Transverse colon (tissue), 4 donors: Measurements from ENCODE around the gene LRRC42. TPM values are rescaled to one million over a fixed set of nuclear protein-coding genes. Genes with fewer than 3 reads are reported as not detected.
A peak's percentile ranks its signal among the peaks of the same experiment; 100 is the strongest.

Source experiments
- DNase-seq: peaks from one replicate; pipeline ENCODE4 v3.0.0-alpha.2; 2019
- H3K27ac ChIP-seq, 4 donors: fragments of 200-600 bp; sonication (generic); 2 replicates each; pipeline ENCODE4 v1.5.1; 2016 to 2018; ENCODE audit warnings: inconsistent platforms in 4 of 4
- H3K27me3 ChIP-seq: fragments of 200-600 bp; sonication (generic); 2 replicates; pipeline ENCODE4 v1.5.1; 2017; ENCODE audit warnings: inconsistent platforms
- H3K36me3 ChIP-seq, 4 donors: fragments of 200-600 bp; sonication (generic); 2 replicates each; pipeline ENCODE4 v1.5.1; 2017 to 2019; ENCODE audit warnings: inconsistent platforms in 4 of 4
- H3K4me1 ChIP-seq, 4 donors: fragments of 200-600 bp; sonication (generic); 2 replicates each; pipeline ENCODE4 v1.5.1; 2017 to 2020; ENCODE audit warnings: inconsistent platforms in 4 of 4
- H3K4me3 ChIP-seq, 4 donors: fragments of 200-600 bp; sonication (generic); 1 replicate in 1 of 4; 2 replicates in 3 of 4; pipeline versions ENCODE4 v1.5.1 to v1.6.1; 2017 to 2019; ENCODE audit warnings: inconsistent platforms in 4 of 4
- H3K9me3 ChIP-seq, 2 donors: fragments of 200-600 bp; sonication (generic); 2 replicates each; pipeline ENCODE4 v1.5.1; 2017 to 2019; ENCODE audit warnings: inconsistent platforms in 2 of 2
- CTCF ChIP-seq, 5 experiments: fragments of 200-600 bp in 3 of 5; fragments of 450-650 bp in 2 of 5; sonication (generic) in 3 of 5; IDR thresholded peaks; 1 replicate in 2 of 5; 2 replicates in 3 of 5; pipeline ENCODE4 v1.5.1; 2016 to 2017; ENCODE audit warnings: antibody characterized with exemption in 5 of 5, inconsistent platforms in 3 of 5, mild to moderate bottlenecking in 2 of 5, moderate library complexity in 1 of 5
- EP300 ChIP-seq: sonication (generic); formaldehyde crosslinking; IDR thresholded peaks from one replicate; pipeline ENCODE4 v1.6.1; 2017; ENCODE audit warnings: antibody characterized with exemption, low read depth
- POLR2A ChIP-seq: fragments of 450-650 bp; IDR thresholded peaks from one replicate; pipeline ENCODE4 v1.6.1; 2016; ENCODE audit warnings: antibody characterized with exemption, mild to moderate bottlenecking, moderate library complexity
- POLR2AphosphoS5 ChIP-seq, 3 donors: sonication (generic); formaldehyde crosslinking; IDR thresholded peaks; one replicate each; pipeline ENCODE4 v1.6.1; 2016; ENCODE audit warnings: antibody characterized with exemption in 3 of 3
- whole genome bisulfite sequencing, 2 donors: methylation state at CpG; one replicate each; pipeline ENCODE4 v1.1.5; 2018; ENCODE audit warnings: low coverage in 1 of 2; 5-methylcytosine and 5-hydroxymethylcytosine counted together
- in situ Hi-C, 4 donors: fragments of 200-750 bp; cut with MboI; loops; one replicate each; pipeline versions ENCODE4 v1.15.0 to v1.15.1; 2017; ENCODE audit warnings: low sequenced_read_pairs in 3 of 4, low pct_ligation_motif_present in 1 of 4, low pct_unique_long_range_greater_than_20kb in 1 of 4
- intact Hi-C: fragments of 100-400 bp; cut with DNase I; formaldehyde crosslinking; loops from one replicate; pipeline ENCODE4 v1.15.1; 2023; ENCODE audit warnings: low total_unique reads
- total RNA-seq, 4 donors: library from RNA; depleted of rRNA; stranded (reverse); fragments of >200 nt; gene quantifications; one replicate each; pipeline ENCODE4 v1.1.0, GENCODE V29; 2016

The LRRC42 gene
- total RNA-seq, 4 donors from 2014 or later: 4.4 to 24.7 (median 17.5) TPM

DNA sequence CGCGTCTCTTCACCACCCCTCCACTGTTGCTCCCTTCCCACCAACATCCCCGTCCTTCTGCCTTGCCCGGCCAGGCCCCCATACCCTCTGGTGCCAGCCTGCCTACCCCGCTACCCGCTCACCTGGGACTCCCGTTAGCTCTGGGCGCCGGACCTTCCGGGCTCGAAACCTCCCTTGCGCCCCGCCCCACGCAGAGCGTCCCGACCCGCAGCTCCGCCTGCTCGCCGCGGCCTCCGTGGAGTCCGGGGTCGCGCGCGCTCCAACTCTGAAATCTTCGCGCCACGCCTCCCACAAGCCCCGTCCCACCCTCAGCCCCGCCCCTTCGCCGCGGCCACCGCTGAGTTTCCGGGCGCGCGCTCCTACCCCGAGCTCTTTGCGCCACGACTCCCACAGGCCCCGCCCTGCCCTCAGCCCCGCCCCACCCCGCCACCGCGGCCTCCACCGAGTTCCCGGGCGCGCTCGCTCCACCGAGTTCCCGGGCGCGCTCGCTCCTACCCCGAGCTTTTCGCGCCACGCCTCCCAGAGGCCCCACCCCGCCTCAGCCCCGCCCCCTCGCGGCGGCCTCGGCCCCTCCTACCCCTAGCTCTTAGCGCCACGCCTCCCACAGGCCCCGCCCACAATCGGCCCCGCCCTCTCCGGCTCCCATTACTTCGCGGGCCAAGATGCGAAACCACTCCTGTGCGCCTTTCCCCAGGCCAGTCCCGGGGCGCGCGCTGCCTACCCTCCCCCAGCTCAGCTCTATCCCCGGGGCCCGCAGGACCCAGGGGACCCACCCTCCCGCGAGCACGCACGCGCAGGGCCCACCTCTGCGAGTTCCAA, 508 bp upstream of the LRRC42 start, which contains the start of gene IFT25:
Gene IFT25 (minus strand): TSS at position 267 of the 819 bp plus-strand sequence. CDS start 5,617 bp downstream, outside the sequence.
- Histone ChIP-seq H3K27me3 (no peaks in the 10 kb centered on the region), H3K27ac (peak within 1 kb of the TSS; percentile 87 to 94 (median 92)), H3K9me3 (no peaks in the 10 kb centered on the region), H3K4me3 (peak within 1 kb of the TSS; percentile 61 to 95 (median 77)), H3K36me3 (no peaks in the 10 kb centered on the region), H3K4me1 (peaks cover 10 to 39% (median 19%) of the 10 kb centered on the region in 4 donors)
- TF ChIP-seq POLR2A: peak; percentile 66
- TF ChIP-seq EP300: no peak
- no peak for TF ChIP-seq CTCF (IDR thresholded peaks at IDR 0.05)
- TF ChIP-seq POLR2AphosphoS5 (IDR thresholded peaks at IDR 0.05): peak; percentile 74 to 82 (median 78)
- 0 to 1% methylated on average over 3 to 42 of the region's 90 CpGs for WGBS, 2 donors
- peak; percentile 99 for DNase-seq
- in situ Hi-C loops: loop anchor here in 1 of 4 donors (25.0 kb wide), 1 partner anchor 92 kb away; no protein-coding TSS in a partner anchor
- intact Hi-C loops: no loop called here

DNA sequence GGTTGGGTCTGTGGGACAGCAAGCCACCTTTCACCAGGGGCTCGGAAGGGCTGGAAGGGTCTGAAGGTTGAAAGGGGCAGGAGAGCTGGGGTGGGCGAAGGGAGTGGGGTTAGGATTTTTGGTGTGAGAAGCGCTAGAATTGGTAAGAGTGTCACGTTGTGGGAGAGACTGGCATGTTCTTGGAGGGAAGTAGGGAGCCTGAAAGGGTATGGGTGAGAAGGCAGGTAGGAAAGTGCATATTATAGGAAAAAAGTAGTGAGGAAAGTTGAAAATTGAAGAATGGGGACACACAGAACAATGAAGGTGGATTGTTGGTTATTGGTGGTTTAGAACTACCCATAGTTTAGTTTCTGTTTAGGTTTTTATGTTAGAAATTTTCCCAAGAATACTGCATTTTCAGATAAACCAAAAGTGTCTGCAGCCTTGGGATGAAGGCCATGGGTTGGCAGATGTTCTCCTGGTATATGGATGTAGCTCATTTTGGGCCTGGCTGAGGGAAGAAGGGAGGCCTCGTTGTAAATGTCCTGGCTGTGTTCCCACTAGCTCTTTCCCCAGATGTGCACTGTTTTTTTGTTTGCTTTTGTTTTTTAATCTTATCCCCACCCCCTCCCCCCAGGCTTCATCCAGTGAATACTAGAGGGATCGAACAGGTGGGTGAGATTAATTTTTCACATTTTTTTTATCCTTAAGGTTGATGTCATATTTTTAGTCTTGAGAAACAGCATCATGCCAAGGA, 1.2 kb downstream of the LRRC42 start:
- Histone ChIP-seq H3K9me3 (no peaks in the 10 kb centered on the region), H3K4me3 (peak overlapping the region in 2 of 4 donors; percentile 73 to 81), H3K4me1 (peaks cover 10 to 39% (median 19%) of the 10 kb centered on the region in 4 donors), H3K27me3 (no peaks in the 10 kb centered on the region), H3K27ac (peak overlapping the region; percentile 87 to 94 (median 92)), H3K36me3 (peaks cover 0 to 6% (median 3%) of the 10 kb centered on the region in 4 donors)
- DNase-seq: no peak
- TF ChIP-seq EP300 (no peak), POLR2AphosphoS5 (IDR thresholded peaks at IDR 0.05) (no peak), POLR2A (no peak), CTCF (IDR thresholded peaks at IDR 0.05) (no peak)
- intact Hi-C loops (no loop called here), in situ Hi-C loops (loop anchor here in 1 of 4 donors (25.0 kb wide), 1 partner anchor 90 kb away; no protein-coding TSS in a partner anchor)
- 65 to 66% methylated on average over 6 of the region's 6 CpGs for WGBS, 2 donors

- peak overlapping the region in 1 of 4 donors; percentile 12 for H3K27ac ChIP-seq
- TF ChIP-seq CTCF (IDR thresholded peaks at IDR 0.05) (no peak), POLR2A (no peak), POLR2AphosphoS5 (IDR thresholded peaks at IDR 0.05) (no peak), EP300 (no peak)
- H3K9me3 ChIP-seq: no peaks in the 10 kb centered on the region
- H3K36me3 ChIP-seq: peaks cover 0 to 14% (median 3%) of the 10 kb centered on the region in 4 donors
- in situ Hi-C loops (loop anchor here in 1 of 4 donors (25.0 kb wide), 1 partner anchor 89 kb away; no protein-coding TSS in a partner anchor), intact Hi-C loops (no loop called here)
- no peaks in the 10 kb centered on the region for H3K27me3 ChIP-seq
- H3K4me1 ChIP-seq: peaks cover 10 to 32% (median 19%) of the 10 kb centered on the region in 4 donors
- no peak overlapping the region for H3K4me3 ChIP-seq
- DNase-seq: no peak
- WGBS, 2 donors: 93% methylated on average over 5 of the region's 5 CpGs
These were observed 2.1 kb downstream of the LRRC42 start for GRCh38 chr1:53948291-53948690.
